MV-4-11 (cell line): ENCODE results near the gene RBL1.
A peak's percentile ranks its signal among the peaks of the same experiment; 100 is the strongest.
"Not testable (repeated sequence)": the region's sequence is repeated elsewhere in the genome, so short reads cannot be mapped to it uniquely, and the experiment has no call there.

Source experiments
- DNase-seq: peaks from one replicate; lab custom pipeline; 2025; lab: John Stamatoyannopoulos, UW

The RBL1 gene, protein sequence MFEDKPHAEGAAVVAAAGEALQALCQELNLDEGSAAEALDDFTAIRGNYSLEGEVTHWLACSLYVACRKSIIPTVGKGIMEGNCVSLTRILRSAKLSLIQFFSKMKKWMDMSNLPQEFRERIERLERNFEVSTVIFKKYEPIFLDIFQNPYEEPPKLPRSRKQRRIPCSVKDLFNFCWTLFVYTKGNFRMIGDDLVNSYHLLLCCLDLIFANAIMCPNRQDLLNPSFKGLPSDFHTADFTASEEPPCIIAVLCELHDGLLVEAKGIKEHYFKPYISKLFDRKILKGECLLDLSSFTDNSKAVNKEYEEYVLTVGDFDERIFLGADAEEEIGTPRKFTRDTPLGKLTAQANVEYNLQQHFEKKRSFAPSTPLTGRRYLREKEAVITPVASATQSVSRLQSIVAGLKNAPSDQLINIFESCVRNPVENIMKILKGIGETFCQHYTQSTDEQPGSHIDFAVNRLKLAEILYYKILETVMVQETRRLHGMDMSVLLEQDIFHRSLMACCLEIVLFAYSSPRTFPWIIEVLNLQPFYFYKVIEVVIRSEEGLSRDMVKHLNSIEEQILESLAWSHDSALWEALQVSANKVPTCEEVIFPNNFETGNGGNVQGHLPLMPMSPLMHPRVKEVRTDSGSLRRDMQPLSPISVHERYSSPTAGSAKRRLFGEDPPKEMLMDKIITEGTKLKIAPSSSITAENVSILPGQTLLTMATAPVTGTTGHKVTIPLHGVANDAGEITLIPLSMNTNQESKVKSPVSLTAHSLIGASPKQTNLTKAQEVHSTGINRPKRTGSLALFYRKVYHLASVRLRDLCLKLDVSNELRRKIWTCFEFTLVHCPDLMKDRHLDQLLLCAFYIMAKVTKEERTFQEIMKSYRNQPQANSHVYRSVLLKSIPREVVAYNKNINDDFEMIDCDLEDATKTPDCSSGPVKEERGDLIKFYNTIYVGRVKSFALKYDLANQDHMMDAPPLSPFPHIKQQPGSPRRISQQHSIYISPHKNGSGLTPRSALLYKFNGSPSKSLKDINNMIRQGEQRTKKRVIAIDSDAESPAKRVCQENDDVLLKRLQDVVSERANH

GRCh38 chr20:37095599-37096414 is at the start of gene RBL1:
Gene RBL1 (minus strand): TSS chr20:37095997. CDS start chr20:37095928, 69 bp downstream.
- peak; percentile 83 for DNase-seq

DNA sequence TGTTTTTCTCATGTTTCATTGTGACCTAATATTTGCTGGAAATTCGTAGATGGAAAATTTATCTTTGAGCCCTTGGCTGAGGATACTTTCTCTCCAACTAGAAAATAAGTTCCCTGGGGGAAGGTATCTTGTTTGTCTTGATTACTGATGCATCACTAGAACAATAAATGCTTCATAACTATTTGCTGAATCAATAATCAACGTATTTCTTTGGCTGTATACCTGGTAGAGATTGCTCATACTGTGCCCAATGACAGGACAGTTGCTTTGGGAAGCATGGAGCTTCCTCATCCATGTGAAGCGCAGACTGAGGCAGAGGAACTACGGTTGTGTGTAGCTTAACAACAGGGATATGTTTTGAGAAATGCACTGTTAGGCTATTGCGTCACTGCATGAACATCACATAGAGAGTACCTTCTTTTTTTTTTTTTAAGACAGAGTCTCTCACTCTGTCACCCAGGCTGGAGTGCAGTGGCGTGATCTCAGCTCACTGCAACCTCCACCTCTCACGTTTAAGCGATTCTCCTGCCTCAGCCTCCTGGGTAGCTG is 49.1 kb upstream of the RBL1 start:
- peak; percentile 77 for DNase-seq

DNA sequence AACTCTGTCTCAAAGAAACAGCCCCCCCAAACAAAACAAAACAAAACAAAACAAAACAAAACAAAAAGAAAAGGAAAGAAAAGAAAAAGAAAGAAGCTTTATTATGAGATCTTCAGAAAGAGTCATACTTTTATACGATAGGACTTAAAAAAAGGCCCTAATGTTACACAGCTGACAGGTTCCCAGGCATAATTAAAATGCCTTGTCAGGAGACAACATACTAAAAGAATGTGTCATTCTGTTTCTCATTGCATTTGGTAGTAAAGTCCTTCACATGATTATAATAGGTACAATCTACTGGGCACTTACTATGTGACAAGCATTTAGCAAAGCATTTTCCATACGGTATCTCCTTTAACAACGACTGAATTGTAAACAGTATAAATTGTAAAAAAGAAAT is 46.9 kb upstream of the RBL1 start:
- DNase-seq = no peak

DNA sequence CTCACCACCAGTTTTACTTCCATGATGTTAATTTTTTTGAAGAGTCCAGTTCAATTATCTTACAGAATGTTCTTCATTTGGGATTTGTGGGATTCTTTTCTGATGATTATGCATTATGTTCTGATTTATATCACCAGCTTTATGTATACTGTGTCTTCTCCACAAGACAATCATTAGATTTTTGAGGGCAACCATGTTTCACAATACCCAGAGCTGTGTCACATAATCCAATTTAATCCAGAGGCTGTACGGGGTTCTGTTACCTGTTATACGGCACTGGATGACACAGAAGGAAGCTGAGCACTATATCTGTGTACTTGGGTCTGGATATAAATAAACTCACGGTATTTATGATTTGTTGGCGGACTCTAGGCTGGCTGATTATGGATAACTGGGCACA is 41.8 kb upstream of the RBL1 start:
- no peak for DNase-seq

GRCh38 chr20:37133952-37134351 is 38.2 kb upstream of the RBL1 start:
- no peak for DNase-seq

- DNase-seq = no peak
Measured at GRCh38 chr20:37131486-37131885, 35.7 kb upstream of the RBL1 start.

- no peak for DNase-seq
Measured at GRCh38 chr20:37128803-37129202, 33.0 kb upstream of the RBL1 start.

DNA sequence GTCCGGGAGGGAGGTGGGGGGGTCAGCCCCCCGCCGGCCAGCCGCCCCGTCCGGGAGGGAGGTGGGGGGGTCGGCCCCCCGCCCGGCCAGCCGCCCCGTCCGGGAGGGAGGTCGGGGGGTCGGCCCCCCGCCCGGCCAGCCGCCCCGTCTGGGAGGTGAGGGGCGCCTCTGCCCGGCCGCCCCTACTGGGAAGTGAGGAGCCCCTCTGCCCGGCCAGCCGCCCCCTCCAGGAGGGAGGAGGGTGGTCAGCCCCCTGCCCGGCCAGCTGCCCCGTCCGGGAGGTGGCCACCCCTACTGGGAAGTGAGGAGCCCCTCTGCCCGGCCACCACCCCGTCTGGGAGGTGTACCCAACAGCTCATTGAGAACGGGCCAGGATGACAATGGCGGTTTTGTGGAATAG is 30.5 kb upstream of the RBL1 start:
- DNase-seq = not testable (repeated sequence)

- peak; percentile 84 for DNase-seq
Measured at GRCh38 chr20:37123441-37123840, 27.6 kb upstream of the RBL1 start.

DNA sequence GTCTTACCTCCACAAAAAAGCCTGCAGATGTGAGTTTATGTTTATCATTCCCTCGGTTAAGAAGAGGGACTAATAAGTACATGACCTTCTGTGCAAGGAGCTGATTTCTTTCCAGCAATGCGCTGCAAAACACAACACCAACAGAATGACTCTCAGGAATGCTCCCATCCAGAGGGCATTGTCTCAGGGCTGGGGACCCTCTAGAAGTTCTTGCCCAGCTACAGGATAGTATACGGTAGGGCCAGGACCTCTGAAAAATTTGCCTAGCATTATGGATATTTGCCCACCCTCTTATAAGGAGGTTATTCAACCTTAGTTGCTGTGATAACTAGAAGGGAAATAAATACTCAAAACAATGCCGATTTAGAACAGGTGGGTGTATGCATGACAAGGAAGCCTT is 24.7 kb upstream of the RBL1 start:
- DNase-seq = no peak

DNA sequence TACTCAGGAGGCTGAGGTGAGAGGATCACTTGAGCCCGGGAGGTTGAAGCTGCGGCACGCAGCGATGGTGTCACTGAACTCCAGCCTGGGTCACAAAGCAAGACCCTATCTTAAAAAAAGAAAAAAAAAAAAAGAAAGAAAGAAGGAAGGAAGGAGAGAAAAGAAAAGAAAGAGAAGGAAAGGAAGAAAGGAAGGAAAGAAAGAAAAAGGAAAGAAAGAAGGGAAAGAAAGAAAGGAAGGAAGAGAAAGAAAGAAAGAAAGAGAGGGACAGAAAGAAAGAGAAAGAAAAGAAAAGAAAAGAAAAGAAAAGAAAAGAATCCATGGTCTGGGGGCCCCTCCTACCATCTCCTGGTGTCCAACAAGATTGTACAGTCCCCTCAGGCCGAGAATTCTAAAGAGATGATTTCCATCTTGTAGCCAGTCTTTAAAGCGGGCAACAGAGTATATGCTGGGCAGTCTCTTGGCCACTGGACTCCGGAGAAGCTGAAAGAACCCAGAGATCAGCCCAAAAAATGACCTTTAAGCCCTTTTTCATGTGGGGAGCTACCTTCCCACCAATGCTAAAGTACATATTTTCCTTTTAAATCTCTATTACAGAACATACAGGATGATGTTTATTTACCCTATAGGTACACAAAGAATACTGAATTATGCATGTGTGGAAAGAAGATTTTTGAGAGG is 23.7 kb upstream of the RBL1 start:
- no peak for DNase-seq

DNA sequence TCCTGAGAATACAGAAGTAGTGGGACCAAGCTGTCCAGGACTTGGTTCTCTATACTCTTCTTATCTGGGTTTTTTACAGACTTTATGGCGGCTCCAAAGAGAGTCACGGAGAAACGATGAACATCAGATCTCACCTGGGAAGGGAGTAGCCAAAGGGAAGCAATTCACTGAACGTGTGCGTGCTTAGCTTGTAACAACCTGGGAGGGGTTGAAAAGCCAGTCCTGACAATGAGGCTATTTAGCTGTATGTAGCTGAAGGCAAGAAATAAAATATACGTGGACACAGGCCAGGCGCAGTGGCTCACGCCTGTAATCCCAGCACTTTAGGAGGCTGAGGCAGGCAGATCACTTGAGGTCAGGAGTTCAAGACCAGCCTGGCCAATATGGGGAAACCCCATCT is 18.2 kb upstream of the RBL1 start:
- DNase-seq = no peak

- no peak for DNase-seq
Measured at GRCh38 chr20:37111926-37112455, 16.2 kb upstream of the RBL1 start.

GRCh38 chr20:37108676-37109075 is 12.9 kb upstream of the RBL1 start:
- no peak for DNase-seq

GRCh38 chr20:37102571-37102970 is 6.8 kb upstream of the RBL1 start:
- DNase-seq = no peak

DNA sequence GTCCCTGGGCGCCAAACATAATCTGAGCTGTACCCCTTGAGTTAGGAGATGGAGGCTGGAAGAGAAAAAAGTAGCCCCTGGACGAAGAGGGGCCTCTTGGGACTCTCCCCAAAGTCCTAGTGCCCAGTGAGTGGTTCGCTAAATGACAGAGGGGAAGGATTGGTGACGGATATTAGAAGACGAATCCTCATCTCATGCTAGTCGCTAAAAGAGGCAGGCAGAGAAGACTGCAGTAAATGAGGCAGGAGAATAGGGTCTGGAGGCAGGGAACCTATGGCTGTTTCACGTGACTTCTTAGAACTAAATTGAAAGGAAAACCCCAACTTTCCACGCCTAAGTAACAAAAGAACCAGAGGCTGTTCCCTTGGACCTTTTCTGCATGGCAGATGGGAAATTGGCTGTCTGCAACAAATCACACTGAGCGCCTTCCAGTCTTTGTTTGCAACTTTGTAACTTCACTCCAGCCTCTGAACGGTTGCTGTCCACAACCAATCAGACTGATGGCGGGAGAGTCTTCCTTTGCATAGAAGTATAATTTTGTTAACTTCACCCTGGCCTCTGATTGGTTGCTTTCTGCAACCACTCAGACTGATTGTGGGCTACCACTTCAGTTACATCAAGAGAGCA is 731 bp upstream of the RBL1 start:
- DNase-seq = peak; percentile 44

- DNase-seq = peak; percentile 42
Measured at GRCh38 chr20:37095108-37095598, 644 bp downstream of the RBL1 start.

- DNase-seq = peak; percentile 36
Measured at GRCh38 chr20:37090407-37090806, 5.4 kb downstream of the RBL1 start.

DNA sequence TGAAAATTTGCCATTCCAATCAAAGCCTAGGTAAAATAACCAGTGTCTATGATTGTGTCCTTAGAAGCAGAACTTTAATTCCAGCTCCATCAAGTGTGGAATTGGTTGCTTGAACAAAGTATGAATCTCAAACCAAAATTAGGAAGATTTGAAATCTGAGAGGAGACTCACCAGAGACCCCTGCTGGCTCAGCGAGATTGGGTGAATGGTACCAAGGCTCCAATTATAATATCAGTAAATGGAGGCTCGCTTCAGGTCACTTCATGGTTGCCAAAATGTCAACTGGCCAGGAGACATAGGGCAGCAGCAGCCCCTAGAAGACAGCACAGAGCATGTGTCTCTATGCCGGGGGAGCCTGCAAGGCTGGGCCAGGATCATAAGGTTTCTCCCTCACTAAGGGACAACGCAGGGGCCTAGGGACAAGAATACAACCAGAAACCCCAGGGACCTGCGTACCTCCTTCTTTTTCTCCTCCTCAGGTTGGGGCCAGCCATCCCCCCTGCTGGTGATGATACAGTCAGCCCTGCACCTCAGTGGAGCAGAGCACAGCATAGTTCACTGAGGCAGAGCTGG is 14.0 kb downstream of the RBL1 start:
- DNase-seq = peak; percentile 7

- no peak for DNase-seq
Measured at GRCh38 chr20:37077009-37077408, 18.8 kb downstream of the RBL1 start.
